Measurements from ENCODE around the gene TMCC3.

The TMCC3 gene

DNA sequence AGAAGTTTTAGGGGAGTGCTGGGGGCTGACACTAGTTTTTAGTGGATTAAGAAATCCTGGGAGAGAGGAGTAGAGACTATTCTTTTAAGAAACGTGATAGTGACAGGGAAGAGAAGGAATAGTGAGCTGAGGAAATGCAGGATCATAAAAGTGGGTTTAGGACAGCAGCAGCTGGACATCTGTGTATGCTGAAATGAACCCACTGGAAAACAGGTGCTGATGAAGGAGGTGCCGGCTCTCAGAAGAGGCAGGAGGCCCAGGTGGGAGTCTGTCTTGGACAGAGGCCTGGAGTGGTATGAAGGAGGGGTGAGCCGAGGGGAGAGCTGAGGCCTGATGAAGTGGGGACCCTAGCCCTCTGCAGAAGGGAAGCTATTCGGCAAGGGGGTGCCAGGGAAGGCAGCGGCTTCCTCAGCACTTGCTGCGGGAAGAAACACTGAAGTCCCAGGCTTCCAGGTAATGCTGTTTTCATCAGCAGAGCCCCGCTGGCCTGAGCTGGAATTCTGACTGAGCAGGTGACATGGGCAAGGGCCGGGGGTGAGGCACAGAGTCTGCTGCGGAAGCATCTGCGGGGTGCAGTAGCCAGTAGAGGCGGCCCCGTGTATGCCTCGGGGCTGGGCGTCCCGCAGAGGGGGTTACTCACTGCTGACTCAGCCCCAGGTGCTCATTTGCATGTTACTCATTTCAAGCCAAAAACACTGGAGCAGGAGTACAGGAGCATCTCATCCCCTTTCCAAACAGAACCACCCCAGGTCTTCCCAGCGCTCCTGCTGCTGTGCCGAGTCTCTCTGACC lies 89.7 kb downstream of the TMCC3 start:
- no peak for DNase-seq
- no peak for TF ChIP-seq CTCF (IDR thresholded peaks at IDR 0.05)
- intact Hi-C loops (cut with DNase I; ENCODE audit: low total_unique reads): no loop called here

GRCh38 chr12:94558612-94559011 lies 91.7 kb downstream of the TMCC3 start:
- no peak overlapping the region for H3K4me3 ChIP-seq
- no peak for TF ChIP-seq CTCF (IDR thresholded peaks at IDR 0.05)
- H3K4me1 ChIP-seq: peaks cover 0 to 3% (median 0%) of the 10 kb centered on the region in 4 donors
- H3K36me3 ChIP-seq: no peaks in the 10 kb centered on the region
- H3K9me3 ChIP-seq: no peaks in the 10 kb centered on the region
- no peaks in the 10 kb centered on the region for H3K27me3 ChIP-seq
- intact Hi-C loops (cut with DNase I; ENCODE audit: low total_unique reads): no loop called here
- DNase-seq: no peak
- no peak overlapping the region for H3K27ac ChIP-seq

More for the DNA sequence above, 89.7 kb downstream of the TMCC3 start:
- Histone ChIP-seq H3K36me3 (no peaks in the 10 kb centered on the region), H3K27me3 (no peaks in the 10 kb centered on the region), H3K4me3 (no peak overlapping the region), H3K9me3 (no peaks in the 10 kb centered on the region), H3K4me1 (peaks cover 0 to 3% (median 0%) of the 10 kb centered on the region in 4 donors), H3K27ac (no peak overlapping the region)

GRCh38 chr12:94557746-94558295 lies 92.5 kb downstream of the TMCC3 start:
- intact Hi-C loops (cut with DNase I; ENCODE audit: low total_unique reads): no loop called here
- H3K4me3 ChIP-seq: no peak overlapping the region
- H3K27ac ChIP-seq: no peak overlapping the region
- H3K36me3 ChIP-seq: no peaks in the 10 kb centered on the region
- no peak for TF ChIP-seq CTCF (IDR thresholded peaks at IDR 0.05)
- no peak for DNase-seq
- peaks cover 0 to 3% (median 0%) of the 10 kb centered on the region in 4 donors for H3K4me1 ChIP-seq
- no peaks in the 10 kb centered on the region for H3K27me3 ChIP-seq
- H3K9me3 ChIP-seq: no peaks in the 10 kb centered on the region

- no peak for TF ChIP-seq CTCF (IDR thresholded peaks at IDR 0.05)
- H3K9me3 ChIP-seq: no peaks in the 10 kb centered on the region
- no peaks in the 10 kb centered on the region for H3K27me3 ChIP-seq
- intact Hi-C loops (cut with DNase I; ENCODE audit: low total_unique reads): no loop called here
- DNase-seq: no peak
- H3K36me3 ChIP-seq: no peaks in the 10 kb centered on the region
- H3K27ac ChIP-seq: no peak overlapping the region
- no peak overlapping the region for H3K4me3 ChIP-seq
- H3K4me1 ChIP-seq: no peaks in the 10 kb centered on the region
These were observed 94.7 kb downstream of the TMCC3 start for GRCh38 chr12:94555687-94556086.

GRCh38 chr12:94553875-94554274 lies 96.5 kb downstream of the TMCC3 start:
- Histone ChIP-seq H3K4me3 (no peak overlapping the region), H3K4me1 (no peaks in the 10 kb centered on the region), H3K9me3 (no peaks in the 10 kb centered on the region), H3K36me3 (no peaks in the 10 kb centered on the region), H3K27me3 (no peaks in the 10 kb centered on the region), H3K27ac (no peak overlapping the region)
- TF ChIP-seq CTCF (IDR thresholded peaks at IDR 0.05): no peak
- intact Hi-C loops (cut with DNase I; ENCODE audit: low total_unique reads): no loop called here
- DNase-seq: no peak

All from tibial artery (tissue), 4 donors.